RPMI7951 (cell line): ENCODE measurements around the gene NCOA1. TPM values are rescaled to one million over a fixed set of nuclear protein-coding genes. Genes with fewer than 3 reads are reported as not detected.
"Not testable (repeated sequence)": the region's sequence is repeated elsewhere in the genome, so short reads cannot be mapped to it uniquely, and the experiment has no call there.

Experiments used
- DNase-seq: peaks from one replicate; pipeline ENCODE4 v3.0.0-alpha.2; 2012; ENCODE audit warnings: low read depth
- total RNA-seq: library from RNA; depleted of rRNA; stranded (reverse); fragments of >200 nt; shearing (Covaris generic); gene quantifications from 2 replicates; pipeline ENCODE4 v1.2.3, GENCODE V29; 2014; rRNA removed

The NCOA1 gene
- total RNA-seq = 8.3 and 9.9 TPM in 2 replicates

GRCh38 chr2:24490690-24491541 is at the start of gene NCOA1:
Gene NCOA1, plus strand, starts transcription at chr2:24491254. Its CDS starts 167,424 bp downstream, at chr2:24658678.
- DNase-seq = peak; percentile 83

- no peak for DNase-seq
Measured at GRCh38 chr2:24448797-24449196, 42.3 kb upstream of the NCOA1 start.

- DNase-seq = no peak
Measured at GRCh38 chr2:24449344-24449743, 41.7 kb upstream of the NCOA1 start.

GRCh38 chr2:24451805-24452501 is 39.1 kb upstream of the NCOA1 start:
- DNase-seq = no peak

GRCh38 chr2:24452502-24452885 is 38.6 kb upstream of the NCOA1 start:
- no peak for DNase-seq

- no peak for DNase-seq
Measured at GRCh38 chr2:24453379-24454073, 37.5 kb upstream of the NCOA1 start.

GRCh38 chr2:24454294-24454693 is 36.8 kb upstream of the NCOA1 start:
- peak; percentile 48 for DNase-seq

- peak; percentile 83 for DNase-seq
Measured at GRCh38 chr2:24456599-24457556, 34.2 kb upstream of the NCOA1 start.

GRCh38 chr2:24457696-24458386 is 33.2 kb upstream of the NCOA1 start:
- no peak for DNase-seq

- DNase-seq = no peak
Measured at GRCh38 chr2:24459224-24460161, 31.6 kb upstream of the NCOA1 start.

- no peak for DNase-seq
Measured at GRCh38 chr2:24461685-24462084, 29.4 kb upstream of the NCOA1 start.

- DNase-seq = no peak
Measured at GRCh38 chr2:24463271-24463670, 27.8 kb upstream of the NCOA1 start.

GRCh38 chr2:24466871-24467870 is 23.9 kb upstream of the NCOA1 start:
- DNase-seq = no peak

GRCh38 chr2:24468453-24468852 is 22.6 kb upstream of the NCOA1 start:
- not testable (repeated sequence) for DNase-seq

- no peak for DNase-seq
Measured at GRCh38 chr2:24469148-24469650, 21.9 kb upstream of the NCOA1 start.

GRCh38 chr2:24471662-24472061 is 19.4 kb upstream of the NCOA1 start:
- DNase-seq = peak; percentile 18

- DNase-seq = no peak
Measured at GRCh38 chr2:24472416-24472815, 18.6 kb upstream of the NCOA1 start.

- DNase-seq = no peak
Measured at GRCh38 chr2:24473626-24474025, 17.4 kb upstream of the NCOA1 start.
